HG02571 (cell line): Measurements from ENCODE around the gene PPP2R5D.

Experiments used
- ATAC-seq: cut with Tn5 transposase; IDR thresholded peaks from one replicate; pipeline ENCODE4 v1.9.1; 2021; ENCODE audit warnings: mild to moderate bottlenecking, moderate library complexity; ENCODE audit not compliant: unreplicated experiment

The PPP2R5D gene

GRCh38 chr6:43053545-43054205 lies 69.3 kb downstream of the PPP2R5D start, which contains the start of gene CUL7:
Gene CUL7 (minus strand): TSS chr6:43053851. CDS start chr6:43052788, 1,063 bp downstream.
- peak; percentile 91 for ATAC-seq

- ATAC-seq: no peak
Measured at GRCh38 chr6:43054206-43054943, 70.0 kb downstream of the PPP2R5D start.

- ATAC-seq: no peak
Measured at GRCh38 chr6:43055966-43056365, 71.6 kb downstream of the PPP2R5D start.

- ATAC-seq: no peak
Measured at GRCh38 chr6:43058531-43058930, 74.2 kb downstream of the PPP2R5D start.

GRCh38 chr6:43059168-43060033 lies 75.0 kb downstream of the PPP2R5D start, which contains the start of the genes KLC4 and MRPL2:
Gene KLC4 (plus strand): TSS chr6:43059631. CDS start chr6:43061336, 1,705 bp downstream.
Gene MRPL2 (minus strand): TSS chr6:43059434. CDS start chr6:43059381, 53 bp downstream.
- ATAC-seq: peak; percentile 82

GRCh38 chr6:43060034-43060754 lies 75.8 kb downstream of the PPP2R5D start:
- no peak for ATAC-seq

GRCh38 chr6:43060755-43061633 lies 76.6 kb downstream of the PPP2R5D start:
- ATAC-seq: no peak

- no peak for ATAC-seq
Measured at GRCh38 chr6:43061861-43062260, 77.5 kb downstream of the PPP2R5D start.
